Stomach (tissue), 9 donors: ENCODE data around the gene ZNF692. TPM values are rescaled to one million over a fixed set of nuclear protein-coding genes. Genes with fewer than 3 reads are reported as not detected.

Source experiments
- DNase-seq, 2 donors: peaks; one replicate each; pipeline versions ENCODE4 v3.0.0 to v3.0.0-alpha.2; 2013 to 2019
- H3K27ac ChIP-seq, 5 donors: fragments of 200-600 bp in 4 of 5; sonication (generic) in 4 of 5; one replicate each; pipeline ENCODE4 v1.5.1; 2013 to 2019; ENCODE audit warnings: mild to moderate bottlenecking in 1 of 5, moderate library complexity in 1 of 5
- H3K27me3 ChIP-seq, 3 donors: fragments of 200-600 bp; sonication (generic); one replicate each; pipeline ENCODE4 v1.5.1; 2017 to 2019; ENCODE audit warnings: mixed run types in 1 of 3
- H3K36me3 ChIP-seq, 4 donors: fragments of 200-600 bp; sonication (generic); 1 replicate in 3 of 4; 2 replicates in 1 of 4; pipeline ENCODE4 v1.5.1; 2016 to 2019
- H3K4me1 ChIP-seq, 4 donors: fragments of 200-600 bp; sonication (generic); one replicate each; pipeline ENCODE4 v1.5.1; 2016 to 2019
- H3K4me3 ChIP-seq, 4 donors: fragments of 200-600 bp; sonication (generic) in 3 of 4; one replicate each; pipeline ENCODE4 v1.5.1; 2016 to 2019; ENCODE audit warnings: mild to moderate bottlenecking in 1 of 4
- H3K9me3 ChIP-seq, 4 donors: fragments of 200-600 bp; sonication (generic); one replicate each; pipeline ENCODE4 v1.5.1; 2016 to 2019
- CTCF ChIP-seq, 7 experiments: fragments of 450-650 bp in 4 of 7; fragments of 200-600 bp in 3 of 7; sonication (generic) in 3 of 7; IDR thresholded peaks; one replicate each; pipeline ENCODE4 v1.5.1; 2016 to 2019; ENCODE audit warnings: antibody characterized with exemption in 7 of 7, control low read depth in 2 of 7, mild to moderate bottlenecking in 1 of 7
- EP300 ChIP-seq: sonication (generic); formaldehyde crosslinking; IDR thresholded peaks from one replicate; pipeline ENCODE4 v1.6.1; 2017; ENCODE audit warnings: antibody characterized with exemption
- POLR2A ChIP-seq, 4 donors: fragments of 450-650 bp; IDR thresholded peaks; one replicate each; pipeline ENCODE4 v1.6.1; 2016; ENCODE audit warnings: antibody characterized with exemption in 4 of 4, control low read depth in 2 of 4, mild to moderate bottlenecking in 1 of 4, moderate library complexity in 1 of 4
- POLR2AphosphoS5 ChIP-seq, 3 donors: sonication (generic); formaldehyde crosslinking; IDR thresholded peaks; one replicate each; pipeline ENCODE4 v1.6.1; 2016; ENCODE audit warnings: antibody characterized with exemption in 3 of 3
- WGBS, 5 donors: extraction: QIAGEN DNeasy Blood & Tissue Kit in 3 of 5; methylation state at CpG; one replicate each; pipeline versions ENCODE4 v1.1.5 to v1.1.7; 2013 to 2018; 5-methylcytosine and 5-hydroxymethylcytosine counted together
- intact Hi-C: fragments of 100-400 bp; cut with DNase I; formaldehyde crosslinking; loops from one replicate; pipeline ENCODE4 v1.15.1; 2023; ENCODE audit warnings: low total_unique reads
- polyA plus RNA-seq, 3 donors: library from polyadenylated mRNA; stranded (reverse); fragments of 200-250 nt; gene quantifications; one replicate each; pipeline ENCODE4 v1.2.3, GENCODE V29; 2013
- total RNA-seq, 5 donors: library from RNA; depleted of rRNA; stranded (reverse); fragments of >200 nt; gene quantifications; one replicate each; pipeline versions ENCODE4 v1.1.0 to v1.2.3, GENCODE V29; 2014 to 2016
- donor health status: healthy with polysubstance abuse.
- donor health status: Bipolar disorder and iron deficiency.
- donor health status: healthy.

Gene ZNF692
- total and polyA plus RNA-seq, 8 donors: 8.4 to 120 (median 76.4) TPM

DNA sequence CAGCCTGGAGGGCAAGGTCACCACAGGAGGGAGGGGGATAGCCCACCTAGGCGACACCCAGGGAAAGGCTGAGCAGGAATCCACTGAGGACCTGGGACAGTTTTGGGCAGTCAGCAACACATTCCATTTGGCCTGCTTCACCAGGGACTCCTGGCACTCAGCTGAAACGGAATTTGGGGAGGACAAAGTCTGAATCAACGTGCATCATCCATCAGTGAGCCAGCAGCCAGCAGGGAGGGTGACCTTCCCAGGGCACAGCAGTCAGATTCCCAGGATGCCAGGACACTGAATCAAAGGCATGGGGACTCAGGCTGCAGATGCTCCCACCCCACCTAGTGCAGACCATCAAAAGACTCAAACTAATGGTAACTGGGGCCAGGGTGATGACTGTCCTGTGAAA, 37.8 kb downstream of the ZNF692 start:
- no peak for TF ChIP-seq EP300
- intact Hi-C loops: no loop called here
- H3K4me1 ChIP-seq: peaks cover 47 to 89% (median 65%) of the 10 kb centered on the region in 4 donors
- WGBS, 5 donors: 50 to 72% (median 63%) methylated on average over 3 of the region's 3 CpGs
- H3K9me3 ChIP-seq: no peaks in the 10 kb centered on the region
- no peaks in the 10 kb centered on the region for H3K27me3 ChIP-seq
- peaks cover 13 to 66% (median 58%) of the 10 kb centered on the region in 4 donors for H3K36me3 ChIP-seq
- H3K4me3 ChIP-seq: no peak overlapping the region
- peak overlapping the region in 1 of 5 donors; percentile 4 for H3K27ac ChIP-seq
- no peak for DNase-seq

- intact Hi-C loops: no loop called here
- 83 to 91% (median 88%) methylated on average over 6 to 7 of the region's 7 CpGs for WGBS, 5 donors
- no peak for TF ChIP-seq POLR2AphosphoS5 (IDR thresholded peaks at IDR 0.05)
- no peak for TF ChIP-seq CTCF (IDR thresholded peaks at IDR 0.05)
- no peak for TF ChIP-seq EP300
- TF ChIP-seq POLR2A (IDR thresholded peaks at IDR 0.05): no peak
- Histone ChIP-seq H3K9me3 (no peaks in the 10 kb centered on the region), H3K27ac (no peak overlapping the region), H3K27me3 (no peaks in the 10 kb centered on the region), H3K36me3 (peaks cover 23 to 76% (median 68%) of the 10 kb centered on the region in 4 donors), H3K4me3 (no peak overlapping the region), H3K4me1 (peaks cover 46 to 86% (median 63%) of the 10 kb centered on the region in 4 donors)
- no peak for DNase-seq
Observed at GRCh38 chr1:248820041-248820585, 38.8 kb downstream of the ZNF692 start.

DNA sequence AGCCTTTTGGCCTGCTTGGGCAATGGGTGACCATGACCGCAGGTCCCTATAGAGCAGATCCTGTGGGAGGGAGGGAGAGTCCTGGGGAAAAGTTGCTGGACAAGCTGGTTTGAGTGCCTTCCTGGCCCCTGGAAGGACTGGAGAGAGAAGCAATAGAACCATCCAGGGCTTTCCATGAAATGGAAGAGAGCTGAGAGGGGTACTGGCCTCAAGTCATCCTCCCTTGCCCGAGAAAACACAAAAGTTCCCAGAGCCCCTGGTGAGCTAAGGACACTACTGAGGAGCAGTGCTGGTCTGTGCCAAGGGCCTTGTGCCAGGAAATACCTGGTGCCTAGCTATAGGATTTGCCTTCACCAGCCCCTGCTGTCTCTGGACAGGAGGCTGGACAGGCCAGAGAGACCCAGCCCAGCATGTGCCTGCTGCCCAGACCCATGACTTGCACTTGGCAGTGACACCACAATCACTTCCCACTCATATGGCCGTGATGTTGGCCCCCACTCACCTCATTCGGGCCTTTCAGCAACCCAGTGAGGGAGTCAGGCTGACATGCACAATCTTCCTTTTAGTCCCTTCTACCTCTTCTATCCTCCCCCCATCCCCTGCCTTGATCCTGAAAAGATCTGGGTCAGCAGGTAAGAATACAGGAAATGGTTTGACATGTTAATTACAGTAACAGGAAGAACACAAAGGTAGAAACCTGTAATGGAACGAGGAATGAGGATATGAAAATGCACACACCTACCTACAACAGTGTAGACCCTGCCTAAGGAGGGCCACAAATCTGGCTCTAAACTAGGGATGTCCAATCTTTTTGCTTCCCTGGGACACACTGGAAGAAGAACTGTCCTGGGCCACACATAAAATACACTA, 40.1 kb downstream of the ZNF692 start:
- no peak overlapping the region for H3K4me3 ChIP-seq
- no peaks in the 10 kb centered on the region for H3K9me3 ChIP-seq
- H3K4me1 ChIP-seq: peaks cover 33 to 72% (median 49%) of the 10 kb centered on the region in 4 donors
- 65 to 85% (median 73%) methylated on average over 5 of the region's 5 CpGs for WGBS, 5 donors
- TF ChIP-seq POLR2AphosphoS5 (IDR thresholded peaks at IDR 0.05) (no peak), EP300 (no peak), POLR2A (IDR thresholded peaks at IDR 0.05) (no peak), CTCF (IDR thresholded peaks at IDR 0.05) (no peak)
- intact Hi-C loops: no loop called here
- DNase-seq: no peak
- peak overlapping the region in 2 of 5 donors; percentile 22 to 47 for H3K27ac ChIP-seq
- no peaks in the 10 kb centered on the region for H3K27me3 ChIP-seq
- H3K36me3 ChIP-seq: peaks cover 37 to 83% (median 80%) of the 10 kb centered on the region in 4 donors

DNA sequence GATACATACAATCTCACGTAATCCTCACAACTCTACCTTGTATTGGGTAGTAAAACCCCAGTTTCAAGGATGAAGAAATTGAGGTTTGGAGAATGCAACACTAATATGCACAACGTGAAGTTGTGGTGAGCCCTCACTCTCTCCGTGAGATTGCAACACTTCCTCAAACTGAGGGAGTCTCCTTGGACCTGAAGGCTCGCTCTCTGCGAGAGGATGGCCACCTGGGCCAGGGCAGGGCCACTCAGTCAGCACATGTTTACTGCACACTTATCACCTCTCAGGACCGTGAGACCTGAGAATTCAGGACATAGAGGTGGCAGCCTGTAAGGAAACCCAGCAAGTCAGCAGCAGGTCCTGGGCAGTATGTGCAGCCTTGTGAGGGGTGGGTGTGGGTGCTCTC, 41.8 kb downstream of the ZNF692 start:
- H3K36me3 ChIP-seq: peaks cover 48 to 91% (median 88%) of the 10 kb centered on the region in 4 donors

More for the DNA sequence above, 41.8 kb downstream of the ZNF692 start:
- TF ChIP-seq EP300: no peak
- TF ChIP-seq POLR2A (IDR thresholded peaks at IDR 0.05): no peak
- no peak for TF ChIP-seq CTCF (IDR thresholded peaks at IDR 0.05)
- peak in 1 of 3 donors; percentile 15 for TF ChIP-seq POLR2AphosphoS5 (IDR thresholded peaks at IDR 0.05)
- Histone ChIP-seq H3K4me3 (no peak overlapping the region), H3K27ac (no peak overlapping the region), H3K4me1 (peaks cover 18 to 56% (median 33%) of the 10 kb centered on the region in 4 donors), H3K9me3 (no peaks in the 10 kb centered on the region), H3K27me3 (no peaks in the 10 kb centered on the region)
- 80 to 89% (median 82%) methylated on average over 6 of the region's 6 CpGs for WGBS, 5 donors
- no peak for DNase-seq
- intact Hi-C loops: no loop called here
